ENCODE measurements around the gene SLC27A2. TPM values are rescaled to one million over a fixed set of nuclear protein-coding genes. Genes with fewer than 3 reads are reported as not detected.

SLC27A2 gene
- total and polyA plus RNA-seq, 2 donors (not counting 1 experiment from before 2014, with no cell fraction given) = 0.39 to 0.49 TPM

- Histone ChIP-seq H3K9me3 (ENCODE audit: control extremely low read depth in 1 of 3, control insufficient read depth in 2 of 3, insufficient read depth in 1 of 3, low read length in 2 of 3) (no peaks in the 10 kb centered on the region), H3K79me2 (ENCODE audit: control insufficient read depth, insufficient read depth, low read length) (no peaks in the 10 kb centered on the region), H2AFZ (ENCODE audit: insufficient read depth, low read depth, low read length, poor library complexity, severe bottlenecking) (peak overlapping the region; percentile 87), H3K36me3 (replicated peaks in 1 of 2; ENCODE audit: control extremely low read depth in 1 of 2, control insufficient read depth in 1 of 2, extremely low read depth in 1 of 2, insufficient read depth in 2 of 2, low read length in 1 of 2) (no peaks in the 10 kb centered on the region), H3K27me3 (replicated peaks in 1 of 4; ENCODE audit: control extremely low read depth in 1 of 4, control insufficient read depth in 3 of 4, insufficient read depth in 4 of 4, low read length in 3 of 4) (peaks cover 0 to 17% (median 5%) of the 10 kb centered on the region in 4 experiments), H3K4me3 (ENCODE audit: control extremely low read depth in 1 of 5, extremely low read depth in 1 of 5, insufficient read depth in 1 of 5, low read depth in 2 of 5, low read length in 4 of 5) (peak overlapping the region in 3 of 5 experiments; percentile 35 to 58 (median 49)), H3K4me2 (replicated peaks; ENCODE audit: low read depth, low read length, poor library complexity, severe bottlenecking) (peak overlapping the region; percentile 73), H3K9ac (ENCODE audit: low read length) (peak overlapping the region; percentile 58), H3K4me1 (ENCODE audit: control insufficient read depth in 2 of 2, insufficient read depth in 2 of 2, low read length in 2 of 2) (peaks cover 7 to 11% of the 10 kb centered on the region in 2 donors), H3K27ac (ENCODE audit: low read length in 2 of 2) (no peak overlapping the region), H4K20me1 (ENCODE audit: control insufficient read depth, insufficient read depth, low read length, poor library complexity, severe bottlenecking) (no peaks in the 10 kb centered on the region)
- WGBS (ENCODE audit: insufficient coverage) = no CpG with 5 or more reads among the region's 2 CpGs
- H3K4me1 Mint-ChIP-seq = peaks cover 14% of the 10 kb centered on the region
- CTCF ChIA-PET = interaction anchor here (1.5 kb wide), 1 partner anchor 38 kb away, joined by 3 read pairs; no protein-coding TSS in a partner anchor
- TF ChIP-seq CTCF (IDR thresholded peaks at IDR 0.05) (no peak), EZH2 (IDR thresholded peaks at IDR 0.05; ENCODE audit: borderline replicate concordance, insufficient read depth, low read depth, low read length, poor library complexity, severe bottlenecking) (no peak)
- peaks cover 32% of the 10 kb centered on the region for H3K27me3 Mint-ChIP-seq
- intact Hi-C loops (cut with micrococcal nuclease) = loop anchor here (2.0 kb wide), 1 partner anchor 132 kb away; no protein-coding TSS in a partner anchor
- H3K27ac Mint-ChIP-seq = no peak overlapping the region
- no peaks in the 10 kb centered on the region for H3K9me3 Mint-ChIP-seq (ENCODE audit: insufficient read depth)
- ATAC-seq (ENCODE audit: low read depth) (no peak), DNase-seq (peak; percentile 9)
- H3K4me3 Mint-ChIP-seq = peak overlapping the region; percentile 92
- POLR2A ChIA-PET = interaction anchor here (0.7 kb wide), 1 partner anchor 61 kb away, joined by 4 read pairs; no protein-coding TSS in a partner anchor
Observed at GRCh38 chr15:50183112-50183794, 1.3 kb downstream of the SLC27A2 start.

GRCh38 chr15:50184863-50185504, 3.0 kb downstream of the SLC27A2 start:
- H3K4me1 ChIP-seq (ENCODE audit: control insufficient read depth in 2 of 2, insufficient read depth in 2 of 2, low read length in 2 of 2) = peaks cover 12 to 16% of the 10 kb centered on the region in 2 donors
- ATAC-seq (ENCODE audit: low read depth) (no peak), DNase-seq (no peak)
- H3K4me2 ChIP-seq (replicated peaks; ENCODE audit: low read depth, low read length, poor library complexity, severe bottlenecking) = no peak overlapping the region
- TF ChIP-seq CTCF (IDR thresholded peaks at IDR 0.05) (no peak), EZH2 (IDR thresholded peaks at IDR 0.05; ENCODE audit: borderline replicate concordance, insufficient read depth, low read depth, low read length, poor library complexity, severe bottlenecking) (no peak)
- H3K9ac ChIP-seq (ENCODE audit: low read length) = no peak overlapping the region
- H3K9me3 ChIP-seq (ENCODE audit: control extremely low read depth in 1 of 3, control insufficient read depth in 2 of 3, insufficient read depth in 1 of 3, low read length in 2 of 3) = no peaks in the 10 kb centered on the region
- Mint-ChIP-seq H3K4me3 (no peak overlapping the region), H3K27ac (no peak overlapping the region), H3K27me3 (peaks cover 29% of the 10 kb centered on the region), H3K9me3 (ENCODE audit: insufficient read depth) (no peaks in the 10 kb centered on the region), H3K4me1 (peaks cover 23% of the 10 kb centered on the region)
- ChIA-PET CTCF (no interaction called here), POLR2A (no interaction called here)
- no peaks in the 10 kb centered on the region for H3K79me2 ChIP-seq (ENCODE audit: control insufficient read depth, insufficient read depth, low read length)
- H3K4me3 ChIP-seq (ENCODE audit: control extremely low read depth in 1 of 5, extremely low read depth in 1 of 5, insufficient read depth in 1 of 5, low read depth in 2 of 5, low read length in 4 of 5) = no peak overlapping the region
- intact Hi-C loops (cut with micrococcal nuclease) = no loop called here
- H3K27ac ChIP-seq (ENCODE audit: low read length in 2 of 2) = no peak overlapping the region
- no CpG with 5 or more reads among the region's 3 CpGs for WGBS (ENCODE audit: insufficient coverage)
- H4K20me1 ChIP-seq (ENCODE audit: control insufficient read depth, insufficient read depth, low read length, poor library complexity, severe bottlenecking) = no peaks in the 10 kb centered on the region
- H3K36me3 ChIP-seq (replicated peaks in 1 of 2; ENCODE audit: control extremely low read depth in 1 of 2, control insufficient read depth in 1 of 2, extremely low read depth in 1 of 2, insufficient read depth in 2 of 2, low read length in 1 of 2) = no peaks in the 10 kb centered on the region
- no peak overlapping the region for H2AFZ ChIP-seq (ENCODE audit: insufficient read depth, low read depth, low read length, poor library complexity, severe bottlenecking)
- H3K27me3 ChIP-seq (replicated peaks in 1 of 4; ENCODE audit: control extremely low read depth in 1 of 4, control insufficient read depth in 3 of 4, insufficient read depth in 4 of 4, low read length in 3 of 4) = peaks cover 0 to 17% (median 5%) of the 10 kb centered on the region in 4 experiments

Measured in B cell (primary cell).